GM19099 (cell line): Measurements from ENCODE around the gene GM2A.

Experiments used
- POLR2A ChIP-seq: IDR thresholded peaks from 3 replicates; pipeline ENCODE4 v1.6.1; 2011; ENCODE audit warnings: low read depth; ENCODE audit not compliant: insufficient read length; ENCODE audit errors: extremely low read depth

Gene GM2A

GRCh38 chr5:151252762-151253604, at the start of gene GM2A:
Gene GM2A (plus strand): TSS chr5:151253185. CDS start chr5:151253217, 32 bp downstream.
- peak; percentile 97 for TF ChIP-seq POLR2A

- TF ChIP-seq POLR2A = no peak
These were observed 48.9 kb upstream of the GM2A start for GRCh38 chr5:151204051-151204450.

GRCh38 chr5:151205411-151205810, 47.6 kb upstream of the GM2A start:
- no peak for TF ChIP-seq POLR2A

GRCh38 chr5:151208481-151208914, 44.5 kb upstream of the GM2A start:
- TF ChIP-seq POLR2A = no peak

GRCh38 chr5:151212406-151212798, 40.6 kb upstream of the GM2A start:
- TF ChIP-seq POLR2A = no peak

GRCh38 chr5:151213803-151214613, 39.0 kb upstream of the GM2A start:
- peak; percentile 94 for TF ChIP-seq POLR2A

GRCh38 chr5:151214614-151215545, 38.1 kb upstream of the GM2A start:
- TF ChIP-seq POLR2A = peak; percentile 59

GRCh38 chr5:151215546-151215880, 37.5 kb upstream of the GM2A start:
- no peak for TF ChIP-seq POLR2A

GRCh38 chr5:151216781-151217180, 36.2 kb upstream of the GM2A start:
- no peak for TF ChIP-seq POLR2A

- TF ChIP-seq POLR2A = no peak
These were observed 34.8 kb upstream of the GM2A start for GRCh38 chr5:151218177-151218576.

- no peak for TF ChIP-seq POLR2A
These were observed 33.8 kb upstream of the GM2A start for GRCh38 chr5:151219138-151219537.

- no peak for TF ChIP-seq POLR2A
These were observed 33.2 kb upstream of the GM2A start for GRCh38 chr5:151219789-151220188.

- TF ChIP-seq POLR2A = no peak
These were observed 31.4 kb upstream of the GM2A start for GRCh38 chr5:151221574-151221973.

- TF ChIP-seq POLR2A = no peak
These were observed 30.8 kb upstream of the GM2A start for GRCh38 chr5:151222054-151222789.

- TF ChIP-seq POLR2A = peak; percentile 47
These were observed 30.1 kb upstream of the GM2A start for GRCh38 chr5:151222790-151223446.
